Astrocyte of the cerebellum (primary cell): ENCODE results near the gene AMT.

Source experiments
- DNase-seq: peaks from one replicate; pipeline ENCODE4 v3.0.0-alpha.2; 2011; ENCODE audit warnings: low read depth
- H3K4me3 ChIP-seq: 2 replicates; pipeline ENCODE4 v1.5.1; 2011; ENCODE audit warnings: mild to moderate bottlenecking, low read depth, low read length, moderate library complexity
- CTCF ChIP-seq: IDR thresholded peaks from 2 replicates; pipeline ENCODE4 v1.5.1; 2012; ENCODE audit warnings: low read length, low read depth, moderate library complexity, mild to moderate bottlenecking; ENCODE audit errors: missing control alignments
- in situ Hi-C: cut with HindIII; loops from 2 replicates; pipeline ENCODE4 v1.10.0; 2017; ENCODE audit warnings: low sequenced_read_pairs

The AMT gene

GRCh38 chr3:49414753-49415152 is 7.5 kb downstream of the AMT start:
- no peak overlapping the region for H3K4me3 ChIP-seq
- in situ Hi-C loops = no loop called here
- TF ChIP-seq CTCF = no peak
- DNase-seq = no peak

- TF ChIP-seq CTCF = no peak
- DNase-seq = no peak
- in situ Hi-C loops = no loop called here
- peak overlapping the region; percentile 91 for H3K4me3 ChIP-seq
Measured at GRCh38 chr3:49413338-49413734, 8.9 kb downstream of the AMT start.

GRCh38 chr3:49412632-49413337 is 9.5 kb downstream of the AMT start:
- no peak for TF ChIP-seq CTCF
- DNase-seq = no peak
- peak overlapping the region; percentile 91 for H3K4me3 ChIP-seq
- in situ Hi-C loops = no loop called here

GRCh38 chr3:49411968-49412631 is 10.2 kb downstream of the AMT start, which contains the start of the genes RHOA and TCTA:
Gene RHOA (minus strand): TSS chr3:49411976. CDS start chr3:49375589, 36,387 bp downstream.
Gene TCTA (plus strand): TSS chr3:49412423. CDS start chr3:49412427, 4 bp downstream.
- in situ Hi-C loops = no loop called here
- TF ChIP-seq CTCF = no peak
- DNase-seq = peak; percentile 100
- peak within 1 kb of the TSS; percentile 91 for H3K4me3 ChIP-seq

GRCh38 chr3:49411535-49411967 is 10.7 kb downstream of the AMT start:
- in situ Hi-C loops = no loop called here
- H3K4me3 ChIP-seq = peak overlapping the region; percentile 51
- DNase-seq = no peak

More at GRCh38 chr3:49411535-49411967, 10.7 kb downstream of the AMT start:
- no peak for TF ChIP-seq CTCF
